Liver (tissue), 9 donors: Measurements from ENCODE around the gene MGA. TPM values are rescaled to one million over a fixed set of nuclear protein-coding genes. Genes with fewer than 3 reads are reported as not detected.

Experiments
- DNase-seq: peaks from one replicate; pipeline ENCODE4 v3.0.0-alpha.2; 2017; ENCODE audit warnings: low spot score
- H3K27ac ChIP-seq, 2 donors: one replicate each; pipeline ENCODE4 v1.7.0; 2013; ENCODE audit warnings: inconsistent platforms in 2 of 2, low read length in 2 of 2, control low read depth in 1 of 2, low read depth in 1 of 2, mild to moderate bottlenecking in 1 of 2
- H3K27me3 ChIP-seq, 4 donors: one replicate each; pipeline versions ENCODE4 v1.6.1 to v1.7.0; 2013; ENCODE audit warnings: low read length in 3 of 4, inconsistent platforms in 1 of 4, mild to moderate bottlenecking in 1 of 4, moderate library complexity in 1 of 4; ENCODE audit not compliant: control insufficient read depth in 4 of 4, insufficient read depth in 4 of 4
- H3K36me3 ChIP-seq, 4 donors: one replicate each; pipeline versions ENCODE4 v1.6.1 to v1.7.0; 2013; ENCODE audit warnings: low read length in 3 of 4, mild to moderate bottlenecking in 3 of 4, low read depth in 1 of 4, moderate library complexity in 1 of 4; ENCODE audit not compliant: control insufficient read depth in 4 of 4, insufficient read depth in 3 of 4
- H3K4me1 ChIP-seq, 4 donors: one replicate each; pipeline versions ENCODE4 v1.6.1 to v1.7.0; 2013; ENCODE audit warnings: low read length in 3 of 4, mild to moderate bottlenecking in 3 of 4, moderate library complexity in 1 of 4; ENCODE audit not compliant: control insufficient read depth in 4 of 4, insufficient read depth in 4 of 4
- H3K4me3 ChIP-seq, 3 donors: one replicate each; pipeline versions ENCODE4 v1.6.1 to v1.7.0; 2013; ENCODE audit warnings: low read length in 3 of 3, control low read depth in 1 of 3, low read depth in 1 of 3, mild to moderate bottlenecking in 1 of 3
- H3K9ac ChIP-seq, 2 donors: one replicate each; pipeline ENCODE4 v1.7.0; 2013; ENCODE audit warnings: low read length in 2 of 2, mild to moderate bottlenecking in 2 of 2, moderate library complexity in 2 of 2, control low read depth in 1 of 2, low read depth in 1 of 2
- H3K9me3 ChIP-seq, 4 donors: one replicate each; pipeline versions ENCODE4 v1.6.1 to v1.7.0; 2013; ENCODE audit warnings: low read length in 3 of 4; ENCODE audit not compliant: control insufficient read depth in 4 of 4
- EGR1 ChIP-seq, 2 donors: IDR thresholded peaks; 2 replicates each; pipeline ENCODE4 v1.6.1; 2016 to 2018; ENCODE audit warnings: antibody characterized with exemption in 2 of 2, low read depth in 2 of 2
- FOXA1 ChIP-seq: IDR thresholded peaks from 2 replicates; pipeline ENCODE4 v1.6.1; 2016; ENCODE audit warnings: antibody characterized with exemption
- FOXA2 ChIP-seq: IDR thresholded peaks from 2 replicates; pipeline ENCODE4 v1.6.1; 2016; ENCODE audit warnings: antibody characterized with exemption
- GABPA ChIP-seq, 2 donors: IDR thresholded peaks in 1 of 2; conservative IDR thresholded peaks in 1 of 2; 2 replicates each; pipeline ENCODE4 v1.6.1; 2016; ENCODE audit warnings: antibody characterized with exemption in 2 of 2, mild to moderate bottlenecking in 1 of 2, moderate library complexity in 1 of 2
- HNF4A ChIP-seq, 2 donors: conservative IDR thresholded peaks; 2 replicates each; pipeline ENCODE4 v1.6.1; 2016; ENCODE audit warnings: antibody characterized with exemption in 2 of 2, mild to moderate bottlenecking in 2 of 2
- JUND ChIP-seq, 2 donors: IDR thresholded peaks; 2 replicates each; pipeline ENCODE4 v1.6.1; 2016; ENCODE audit warnings: antibody characterized with exemption in 2 of 2
- NR2F2 ChIP-seq: IDR thresholded peaks from 2 replicates; pipeline ENCODE4 v1.6.1; 2016; ENCODE audit warnings: antibody characterized with exemption
- RAD21 ChIP-seq, 2 donors: IDR thresholded peaks; 2 replicates each; pipeline ENCODE4 v1.6.1; 2016; ENCODE audit warnings: antibody characterized with exemption in 2 of 2, mild to moderate bottlenecking in 2 of 2
- RXRA ChIP-seq, 2 donors: IDR thresholded peaks; 2 replicates each; pipeline ENCODE4 v1.6.1; 2017 to 2018; ENCODE audit warnings: antibody characterized with exemption in 2 of 2, mild to moderate bottlenecking in 1 of 2
- SP1 ChIP-seq: IDR thresholded peaks from 2 replicates; pipeline ENCODE4 v1.6.1; 2018; ENCODE audit warnings: antibody characterized with exemption, mild to moderate bottlenecking
- TAF1 ChIP-seq: conservative IDR thresholded peaks from 2 replicates; pipeline ENCODE4 v1.6.1; 2016; ENCODE audit warnings: antibody characterized with exemption, mild to moderate bottlenecking
- YY1 ChIP-seq: IDR thresholded peaks from 2 replicates; pipeline ENCODE4 v1.6.1; 2016; ENCODE audit warnings: antibody characterized with exemption, mild to moderate bottlenecking
- WGBS: extraction: QIAGEN DNeasy Blood & Tissue Kit; methylation state at CpG from one replicate; pipeline ENCODE4 v1.1.7; 2013; 5-methylcytosine and 5-hydroxymethylcytosine counted together
- polyA plus RNA-seq, 2 donors: library from polyadenylated mRNA; stranded (reverse) in 1 of 2; unstranded in 1 of 2; fragments of 200-250 nt in 1 of 2; fragments of >200 nt in 1 of 2; fragmentation: Nextera tagmentation in 1 of 2; extraction: Ambion mirVana in 1 of 2; gene quantifications; one replicate each; pipeline versions ENCODE4 v1.2.1 to v1.2.3, GENCODE V29; 2013 to 2015
- total RNA-seq, 2 donors: library from RNA; depleted of rRNA; stranded (reverse); fragments of >200 nt; gene quantifications; one replicate each; pipeline ENCODE4 v1.2.3, GENCODE V29; 2014
- TF ChIP-seq, protein P1 (sequence below): IDR thresholded peaks from 2 replicates; pipeline ENCODE4 v1.6.1; 2016; ENCODE audit warnings: antibody characterized with exemption
- TF ChIP-seq, protein P2 (sequence below): IDR thresholded peaks from 2 replicates; pipeline ENCODE4 v1.6.1; 2016; ENCODE audit warnings: antibody characterized with exemption
- TF ChIP-seq, protein P3 (sequence below): IDR thresholded peaks from 2 replicates; pipeline ENCODE4 v1.6.1; 2016; ENCODE audit warnings: antibody characterized with exemption
- TF ChIP-seq, protein P4 (sequence below): fragments of 150-350 bp; IDR thresholded peaks from 2 replicates; pipeline ENCODE4 v1.5.1; 2017; ENCODE audit warnings: improper control_type of control experiment, low read depth, low read length; ENCODE audit not compliant: missing input control
- donor health status: healthy.
- donor health status: healthy.
- donor health status: healthy.
- donor health status: healthy.
- donor health status: healthy.

The MGA gene
- total and polyA plus RNA-seq, 4 donors, result 2.1 to 33.5 (median 13.2) TPM

DNA sequence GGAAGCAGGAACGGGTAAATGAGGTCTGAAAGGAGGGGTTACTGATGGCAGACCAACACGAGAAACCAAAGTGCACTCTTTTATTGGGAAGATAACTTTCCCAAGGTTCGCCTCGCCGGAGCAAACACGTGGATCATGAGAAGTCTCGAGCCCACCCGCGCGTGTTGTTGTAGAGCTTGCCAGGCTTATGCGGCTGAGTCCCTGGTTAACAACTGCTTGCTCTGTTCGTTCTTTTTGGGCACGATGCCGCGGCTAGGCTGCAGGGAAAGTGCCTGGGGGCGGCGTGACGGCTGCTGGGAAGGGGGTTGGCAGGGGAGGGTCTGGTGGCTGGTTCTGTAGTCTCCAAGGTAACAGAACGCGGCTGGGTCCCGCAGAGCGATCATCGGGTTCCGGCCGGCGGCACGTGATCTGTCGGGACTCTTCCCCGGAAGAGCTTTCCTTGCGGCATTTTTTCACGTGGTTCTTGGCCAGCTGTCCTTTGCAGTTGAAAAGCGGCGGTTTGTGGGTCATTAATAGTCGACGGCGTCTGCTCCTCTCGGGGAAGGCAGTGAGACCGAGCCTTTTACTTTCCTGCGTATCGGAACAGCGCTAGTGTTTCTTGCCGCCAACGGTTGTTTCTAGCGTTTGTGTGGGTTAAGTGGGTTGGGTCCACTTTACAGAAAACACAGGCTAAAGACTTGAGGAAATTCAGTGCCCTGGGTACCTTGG is 1.5 kb downstream of the MGA start:
- DNase-seq, result peak; percentile 64
- no peaks in the 10 kb centered on the region for H3K36me3 ChIP-seq
- no peaks in the 10 kb centered on the region for H3K27me3 ChIP-seq
- no peaks in the 10 kb centered on the region for H3K9me3 ChIP-seq
- WGBS, result 4% methylated on average over 44 of the region's 44 CpGs
- H3K4me1 ChIP-seq, result peaks cover 7 to 29% (median 18%) of the 10 kb centered on the region in 4 donors
- H3K27ac ChIP-seq, result peak overlapping the region; percentile 53 to 65
- peak overlapping the region; percentile 45 to 62 (median 53) for H3K4me3 ChIP-seq
- TF ChIP-seq EGR1 (IDR thresholded peaks at IDR 0.05; ENCODE audit: low read depth in 2 of 2) (no peak), GABPA (IDR thresholded peaks at IDR 0.05 in 1 of 2, conservative IDR thresholded peaks at IDR 0.05 in 1 of 2) (peak; percentile 34 to 67), RAD21 (IDR thresholded peaks at IDR 0.05) (peak in 1 of 2 donors; percentile 35), RXRA (IDR thresholded peaks at IDR 0.05) (no peak), SP1 (peak; percentile 38), FOXA1 (no peak), YY1 (no peak)
- TF ChIP-seq, protein P1, sequence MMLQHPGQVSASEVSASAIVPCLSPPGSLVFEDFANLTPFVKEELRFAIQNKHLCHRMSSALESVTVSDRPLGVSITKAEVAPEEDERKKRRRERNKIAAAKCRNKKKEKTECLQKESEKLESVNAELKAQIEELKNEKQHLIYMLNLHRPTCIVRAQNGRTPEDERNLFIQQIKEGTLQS, result no peak
- TF ChIP-seq, protein P2, sequence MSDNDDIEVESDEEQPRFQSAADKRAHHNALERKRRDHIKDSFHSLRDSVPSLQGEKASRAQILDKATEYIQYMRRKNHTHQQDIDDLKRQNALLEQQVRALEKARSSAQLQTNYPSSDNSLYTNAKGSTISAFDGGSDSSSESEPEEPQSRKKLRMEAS, result peak; percentile 95
- TF ChIP-seq, protein P3, sequence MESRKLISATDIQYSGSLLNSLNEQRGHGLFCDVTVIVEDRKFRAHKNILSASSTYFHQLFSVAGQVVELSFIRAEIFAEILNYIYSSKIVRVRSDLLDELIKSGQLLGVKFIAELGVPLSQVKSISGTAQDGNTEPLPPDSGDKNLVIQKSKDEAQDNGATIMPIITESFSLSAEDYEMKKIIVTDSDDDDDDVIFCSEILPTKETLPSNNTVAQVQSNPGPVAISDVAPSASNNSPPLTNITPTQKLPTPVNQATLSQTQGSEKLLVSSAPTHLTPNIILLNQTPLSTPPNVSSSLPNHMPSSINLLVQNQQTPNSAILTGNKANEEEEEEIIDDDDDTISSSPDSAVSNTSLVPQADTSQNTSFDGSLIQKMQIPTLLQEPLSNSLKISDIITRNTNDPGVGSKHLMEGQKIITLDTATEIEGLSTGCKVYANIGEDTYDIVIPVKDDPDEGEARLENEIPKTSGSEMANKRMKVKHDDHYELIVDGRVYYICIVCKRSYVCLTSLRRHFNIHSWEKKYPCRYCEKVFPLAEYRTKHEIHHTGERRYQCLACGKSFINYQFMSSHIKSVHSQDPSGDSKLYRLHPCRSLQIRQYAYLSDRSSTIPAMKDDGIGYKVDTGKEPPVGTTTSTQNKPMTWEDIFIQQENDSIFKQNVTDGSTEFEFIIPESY, result no peak
- peak overlapping the region; percentile 1 to 58 for H3K9ac ChIP-seq

DNA sequence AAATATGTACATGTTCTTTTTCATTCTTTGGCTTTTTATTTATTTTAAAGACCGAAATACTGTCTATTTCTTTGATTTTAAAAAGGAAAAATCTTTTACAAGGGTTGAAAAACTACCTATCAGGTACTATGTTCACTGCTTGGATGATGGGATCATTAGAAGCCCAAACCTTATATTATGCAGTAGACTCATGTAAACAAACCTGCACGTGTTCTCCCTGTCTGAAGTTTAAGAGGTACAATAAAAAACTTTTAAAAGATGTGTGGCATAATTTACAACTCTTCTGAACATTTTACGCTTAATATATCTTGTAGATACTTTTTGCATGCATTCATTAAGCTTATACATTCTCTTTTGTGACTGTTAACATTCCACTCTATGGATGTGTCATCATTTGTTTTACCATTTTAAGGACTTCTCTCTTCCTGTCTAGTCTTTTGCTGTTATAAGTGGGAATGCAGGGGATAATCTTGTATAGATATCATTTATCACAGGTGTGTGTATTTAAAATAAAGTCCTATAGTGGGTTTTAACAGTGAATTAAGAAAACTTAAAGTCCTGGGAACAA is 6.2 kb downstream of the MGA start:
- Histone ChIP-seq H3K9ac (no peak overlapping the region), H3K36me3 (peaks cover 0 to 7% (median 2%) of the 10 kb centered on the region in 4 donors), H3K27me3 (no peaks in the 10 kb centered on the region), H3K4me1 (peaks cover under 1 to 13% (median 4%) of the 10 kb centered on the region in 4 donors), H3K4me3 (no peak overlapping the region), H3K9me3 (no peaks in the 10 kb centered on the region), H3K27ac (no peak overlapping the region)
- DNase-seq, result no peak
- WGBS, result 67% methylated on average over 3 of the region's 3 CpGs
- TF ChIP-seq SP1, result no peak

DNA sequence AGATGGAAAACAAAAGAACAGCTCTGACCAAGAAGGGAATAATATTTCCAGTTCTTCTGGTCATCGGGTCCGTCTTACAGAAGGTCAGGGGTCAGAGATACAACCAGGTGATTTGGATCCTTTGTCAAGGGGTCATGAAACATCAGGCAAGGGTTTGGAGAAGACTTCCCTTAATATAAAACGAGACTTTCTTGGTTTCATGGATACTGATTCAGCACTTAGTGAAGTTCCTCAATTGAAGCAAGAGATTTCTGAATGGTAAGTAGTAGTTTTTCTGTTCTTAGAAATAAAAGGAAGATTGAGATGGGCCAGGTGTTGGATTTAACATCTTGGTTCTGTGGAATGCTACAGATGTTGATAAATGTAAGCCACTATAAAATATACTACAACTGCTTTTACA is 9.5 kb downstream of the MGA start:
- Histone ChIP-seq H3K4me3 (no peak overlapping the region), H3K36me3 (peaks cover 0 to 7% (median 2%) of the 10 kb centered on the region in 4 donors), H3K27ac (no peak overlapping the region), H3K27me3 (no peaks in the 10 kb centered on the region), H3K9ac (no peak overlapping the region), H3K9me3 (no peaks in the 10 kb centered on the region), H3K4me1 (peaks cover 0 to 4% (median 2%) of the 10 kb centered on the region in 4 donors)
- 90% methylated on average over 3 of the region's 3 CpGs for WGBS
- no peak for DNase-seq
- TF ChIP-seq, protein P1, result no peak
- TF ChIP-seq, protein P4, sequence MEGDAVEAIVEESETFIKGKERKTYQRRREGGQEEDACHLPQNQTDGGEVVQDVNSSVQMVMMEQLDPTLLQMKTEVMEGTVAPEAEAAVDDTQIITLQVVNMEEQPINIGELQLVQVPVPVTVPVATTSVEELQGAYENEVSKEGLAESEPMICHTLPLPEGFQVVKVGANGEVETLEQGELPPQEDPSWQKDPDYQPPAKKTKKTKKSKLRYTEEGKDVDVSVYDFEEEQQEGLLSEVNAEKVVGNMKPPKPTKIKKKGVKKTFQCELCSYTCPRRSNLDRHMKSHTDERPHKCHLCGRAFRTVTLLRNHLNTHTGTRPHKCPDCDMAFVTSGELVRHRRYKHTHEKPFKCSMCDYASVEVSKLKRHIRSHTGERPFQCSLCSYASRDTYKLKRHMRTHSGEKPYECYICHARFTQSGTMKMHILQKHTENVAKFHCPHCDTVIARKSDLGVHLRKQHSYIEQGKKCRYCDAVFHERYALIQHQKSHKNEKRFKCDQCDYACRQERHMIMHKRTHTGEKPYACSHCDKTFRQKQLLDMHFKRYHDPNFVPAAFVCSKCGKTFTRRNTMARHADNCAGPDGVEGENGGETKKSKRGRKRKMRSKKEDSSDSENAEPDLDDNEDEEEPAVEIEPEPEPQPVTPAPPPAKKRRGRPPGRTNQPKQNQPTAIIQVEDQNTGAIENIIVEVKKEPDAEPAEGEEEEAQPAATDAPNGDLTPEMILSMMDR, result no peak
- TF ChIP-seq FOXA2 (no peak), NR2F2 (no peak), HNF4A (conservative IDR thresholded peaks at IDR 0.05) (no peak), RAD21 (IDR thresholded peaks at IDR 0.05) (no peak), YY1 (no peak), FOXA1 (no peak), RXRA (IDR thresholded peaks at IDR 0.05) (no peak), GABPA (IDR thresholded peaks at IDR 0.05 in 1 of 2, conservative IDR thresholded peaks at IDR 0.05 in 1 of 2) (no peak), EGR1 (IDR thresholded peaks at IDR 0.05; ENCODE audit: low read depth in 2 of 2) (no peak), JUND (IDR thresholded peaks at IDR 0.05) (no peak), TAF1 (no peak)
- TF ChIP-seq, protein P3, result no peak
